GM21447 (cell line): ENCODE results near the gene LLGL1.

ENCODE experiments used
- ATAC-seq: cut with Tn5 transposase; IDR thresholded peaks from one replicate; pipeline ENCODE4 v1.9.1; 2021; ENCODE audit not compliant: unreplicated experiment

The LLGL1 gene

DNA sequence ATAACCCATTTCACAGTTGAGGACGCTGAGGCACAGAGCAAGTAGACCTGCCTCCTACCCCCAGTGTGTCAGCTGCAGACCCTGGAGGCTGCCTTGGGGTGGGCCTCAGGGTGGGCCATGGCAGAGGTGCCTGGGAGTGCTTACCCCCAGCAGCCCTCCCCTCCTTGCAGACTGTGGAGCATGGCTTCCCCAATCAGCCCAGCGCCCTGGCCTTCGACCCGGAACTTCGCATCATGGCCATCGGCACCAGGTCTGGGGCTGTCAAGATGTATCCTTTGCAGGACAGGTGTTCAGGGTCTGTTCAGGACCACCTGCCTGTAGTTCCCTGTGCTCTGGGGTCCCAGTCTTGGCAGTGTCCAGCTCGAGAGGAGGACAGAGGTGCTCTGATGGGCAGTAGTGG, 4.3 kb downstream of the LLGL1 start:
- ATAC-seq = no peak

DNA sequence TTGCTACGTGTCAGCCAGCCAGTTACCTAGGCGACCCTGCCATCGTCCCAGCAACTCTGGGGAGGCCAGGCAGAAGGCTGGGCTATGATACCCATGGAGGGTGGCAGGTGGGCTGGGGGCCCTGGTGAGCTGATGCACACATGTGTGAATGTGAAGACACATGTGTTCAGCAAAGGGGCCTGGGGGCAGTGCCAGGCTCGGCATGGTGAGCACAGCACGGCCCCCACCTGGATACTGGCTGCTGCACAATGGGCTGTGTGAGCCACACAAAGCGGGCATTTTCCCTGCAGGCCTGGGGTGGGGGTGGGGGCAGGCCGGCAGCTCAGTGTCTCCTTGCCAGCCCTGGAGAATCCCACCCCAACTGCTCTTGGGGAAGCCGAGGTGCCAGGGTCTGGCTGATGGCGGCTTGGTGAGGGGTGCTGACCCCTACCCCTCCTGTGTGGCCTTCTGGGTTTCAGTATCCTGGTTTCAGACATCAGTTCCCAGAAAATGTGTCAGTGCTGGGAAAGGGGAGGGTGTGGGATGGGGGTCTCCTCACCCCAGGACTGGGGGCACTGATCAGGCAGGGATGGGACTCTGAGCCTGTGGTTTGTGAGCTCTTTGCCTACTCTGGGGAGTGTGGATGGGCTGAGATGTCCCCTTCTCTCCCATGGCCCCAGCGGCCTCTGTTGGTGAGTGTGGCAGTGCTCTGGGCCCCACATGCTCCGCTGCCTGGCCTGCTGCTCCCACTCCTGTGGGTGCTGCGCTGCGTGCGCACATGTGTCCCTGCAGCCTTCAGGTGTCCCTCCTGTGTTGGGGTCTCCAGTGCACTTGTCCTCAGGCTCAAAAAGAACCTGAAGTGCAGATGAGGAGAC, 5.1 kb downstream of the LLGL1 start:
- ATAC-seq = no peak

DNA sequence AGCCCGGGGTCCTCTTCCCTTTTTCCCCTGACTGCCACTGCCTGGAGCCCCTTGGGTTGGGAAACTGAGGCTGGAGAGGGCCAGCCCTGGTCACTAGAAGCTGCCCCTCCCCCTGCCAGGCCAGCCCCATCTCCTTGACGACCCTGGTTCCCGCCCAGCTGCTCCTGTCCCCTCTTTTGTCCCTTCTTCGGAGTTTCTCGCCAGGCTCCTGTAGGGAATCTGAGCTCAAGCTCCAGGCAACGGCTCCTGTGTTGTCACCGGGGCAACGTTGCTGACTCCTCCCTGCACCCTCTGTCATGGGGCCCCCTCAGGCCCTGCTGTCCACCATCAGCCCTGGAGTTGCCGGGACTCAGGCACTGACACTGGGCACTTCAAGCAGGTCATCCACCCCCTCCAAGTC, 5.7 kb downstream of the LLGL1 start:
- no peak for ATAC-seq

DNA sequence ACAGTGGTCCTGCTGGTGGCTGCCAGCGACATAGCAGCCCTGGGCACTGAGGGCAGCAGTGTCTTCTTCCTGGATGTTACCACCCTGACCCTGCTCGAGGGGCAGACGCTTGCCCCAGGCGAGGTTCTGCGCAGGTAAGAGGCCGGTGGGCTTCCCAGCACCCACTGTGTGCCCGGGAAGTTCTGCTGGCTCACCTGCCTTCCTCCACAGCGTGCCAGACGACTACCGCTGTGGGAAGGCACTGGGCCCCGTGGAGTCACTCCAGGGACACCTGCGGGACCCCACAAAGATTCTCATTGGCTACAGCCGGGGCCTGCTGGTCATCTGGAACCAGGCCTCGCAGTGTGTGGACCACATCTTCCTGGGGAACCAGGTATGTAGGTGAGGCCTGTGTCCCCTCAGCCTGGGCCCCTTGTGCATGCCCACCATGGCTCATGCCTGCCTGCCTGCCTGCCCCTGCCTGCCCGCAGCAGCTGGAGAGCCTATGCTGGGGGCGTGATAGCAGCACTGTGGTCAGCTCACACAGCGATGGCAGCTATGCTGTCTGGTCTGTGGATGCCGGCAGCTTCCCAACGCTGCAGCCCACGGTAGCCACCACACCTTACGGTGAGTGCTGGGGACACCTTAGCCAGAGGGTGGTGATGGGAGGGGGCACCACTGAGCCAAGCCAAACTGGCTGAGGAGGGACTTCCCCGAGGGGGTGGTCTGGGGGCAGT, 8.5 kb downstream of the LLGL1 start:
- no peak for ATAC-seq

DNA sequence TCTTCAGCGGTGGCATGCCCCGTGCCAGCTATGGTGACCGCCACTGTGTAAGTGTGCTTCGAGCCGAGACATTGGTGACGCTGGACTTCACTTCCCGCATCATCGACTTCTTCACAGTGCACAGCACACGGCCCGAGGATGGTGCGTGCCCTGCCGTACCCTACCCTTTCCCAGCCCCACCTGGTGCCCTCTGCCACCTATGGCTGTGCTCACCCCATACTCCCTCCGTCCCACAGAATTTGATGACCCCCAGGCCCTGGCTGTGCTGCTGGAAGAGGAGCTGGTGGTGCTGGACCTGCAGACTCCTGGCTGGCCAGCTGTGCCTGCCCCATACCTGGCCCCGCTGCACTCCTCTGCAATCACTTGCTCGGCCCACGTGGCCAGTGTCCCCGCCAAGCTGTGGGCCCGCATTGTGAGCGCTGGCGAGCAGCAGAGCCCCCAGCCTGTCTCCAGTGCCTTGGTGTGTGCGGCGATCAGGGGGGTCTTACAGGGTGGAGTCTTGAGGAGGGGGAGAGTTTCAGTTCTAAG, 9.5 kb downstream of the LLGL1 start:
- no peak for ATAC-seq

DNA sequence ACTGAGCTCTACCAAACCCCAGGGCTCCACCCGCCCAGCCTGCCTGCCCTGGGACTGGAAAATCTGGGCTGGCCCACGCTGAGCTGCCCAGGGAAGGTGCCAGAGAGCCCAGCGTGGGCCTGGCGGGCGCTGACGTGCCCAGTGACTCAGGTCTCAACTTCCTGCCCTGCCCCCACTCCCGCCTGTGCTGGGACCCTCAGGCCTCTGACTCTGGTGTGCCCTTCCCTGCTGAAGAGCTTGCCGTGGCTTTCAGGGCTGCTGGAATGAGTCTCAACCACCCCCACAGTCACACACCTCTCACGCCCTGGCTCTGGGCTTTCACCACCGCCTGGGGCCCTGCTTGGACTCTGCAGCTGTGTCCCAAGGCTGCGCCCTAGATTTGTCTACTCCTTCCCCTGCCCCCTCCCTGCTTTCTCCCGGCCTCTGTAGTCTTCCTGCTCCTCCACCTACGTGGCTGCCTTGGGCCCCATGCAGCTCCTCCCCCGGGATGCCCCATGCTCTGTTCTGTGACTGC, 10.4 kb downstream of the LLGL1 start:
- ATAC-seq = no peak

DNA sequence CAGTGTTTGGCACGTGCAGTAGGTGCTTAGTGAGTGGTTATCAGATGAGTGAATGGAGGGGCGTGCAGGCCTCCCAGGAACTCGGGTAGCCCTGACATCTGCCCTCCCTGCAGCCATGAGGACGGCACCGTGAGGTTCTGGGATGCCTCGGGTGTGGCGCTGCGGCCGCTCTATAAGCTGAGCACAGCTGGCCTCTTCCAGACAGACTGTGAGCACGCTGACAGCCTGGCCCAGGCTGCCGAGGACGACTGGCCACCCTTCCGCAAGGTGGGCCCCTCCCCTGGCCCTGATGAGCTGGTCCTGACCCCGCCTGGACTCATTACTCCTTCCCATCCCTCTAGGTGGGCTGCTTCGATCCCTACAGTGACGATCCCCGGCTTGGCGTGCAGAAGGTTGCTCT, 11.1 kb downstream of the LLGL1 start:
- no peak for ATAC-seq

DNA sequence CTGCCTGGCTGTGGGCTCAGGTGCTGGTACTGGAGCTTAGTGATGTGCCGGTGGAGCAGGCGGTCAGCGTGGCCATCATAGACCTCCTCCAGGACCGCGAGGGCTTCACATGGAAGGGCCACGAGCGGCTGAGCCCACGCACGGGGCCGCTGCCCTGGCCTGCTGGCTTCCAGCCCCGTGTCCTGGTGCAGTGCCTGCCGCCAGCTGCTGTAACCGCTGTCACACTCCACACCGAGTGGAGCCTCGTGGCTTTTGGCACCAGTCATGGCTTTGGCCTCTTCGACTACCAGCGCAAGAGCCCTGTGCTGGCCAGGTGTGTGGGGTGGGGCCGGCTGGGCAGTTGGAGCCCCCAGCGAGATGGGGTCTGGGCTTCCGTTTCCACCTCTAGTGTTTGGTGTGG, 12.0 kb downstream of the LLGL1 start:
- ATAC-seq = no peak

DNA sequence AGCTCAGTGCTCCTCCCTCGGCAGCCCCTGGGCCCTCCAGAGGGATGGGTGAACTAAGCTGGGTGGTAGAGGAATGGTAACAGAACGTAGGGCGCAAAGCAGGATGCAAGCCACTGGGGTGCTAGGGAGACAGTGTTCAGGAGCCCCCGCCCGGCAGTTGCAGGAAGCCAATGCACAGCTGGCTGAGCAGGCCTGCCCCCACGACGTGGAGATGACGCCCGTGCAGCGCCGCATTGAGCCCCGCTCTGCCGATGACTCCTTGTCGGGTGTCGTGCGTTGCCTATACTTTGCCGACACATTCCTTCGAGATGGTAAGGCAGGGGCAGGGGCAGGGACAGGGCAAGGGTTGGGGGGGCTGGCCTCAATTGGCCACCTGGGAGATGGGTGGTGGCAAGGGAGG, 12.9 kb downstream of the LLGL1 start:
- no peak for ATAC-seq

DNA sequence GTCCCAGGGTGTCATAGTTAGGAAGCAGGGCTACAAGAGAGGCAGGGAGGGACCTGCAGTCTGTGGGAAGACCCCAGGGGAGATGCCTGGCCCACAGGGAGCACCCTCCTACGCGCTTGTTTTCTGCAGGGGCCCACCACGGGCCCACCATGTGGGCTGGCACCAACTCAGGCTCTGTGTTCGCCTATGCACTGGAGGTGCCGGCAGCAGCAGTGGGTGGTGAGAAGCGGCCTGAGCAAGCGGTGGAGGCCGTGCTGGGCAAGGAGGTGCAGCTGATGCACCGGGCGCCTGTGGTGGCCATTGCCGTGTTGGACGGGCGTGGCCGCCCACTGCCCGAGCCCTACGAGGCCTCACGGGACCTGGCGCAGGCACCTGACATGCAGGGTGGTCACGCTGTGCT, 15.0 kb downstream of the LLGL1 start:
- no peak for ATAC-seq

DNA sequence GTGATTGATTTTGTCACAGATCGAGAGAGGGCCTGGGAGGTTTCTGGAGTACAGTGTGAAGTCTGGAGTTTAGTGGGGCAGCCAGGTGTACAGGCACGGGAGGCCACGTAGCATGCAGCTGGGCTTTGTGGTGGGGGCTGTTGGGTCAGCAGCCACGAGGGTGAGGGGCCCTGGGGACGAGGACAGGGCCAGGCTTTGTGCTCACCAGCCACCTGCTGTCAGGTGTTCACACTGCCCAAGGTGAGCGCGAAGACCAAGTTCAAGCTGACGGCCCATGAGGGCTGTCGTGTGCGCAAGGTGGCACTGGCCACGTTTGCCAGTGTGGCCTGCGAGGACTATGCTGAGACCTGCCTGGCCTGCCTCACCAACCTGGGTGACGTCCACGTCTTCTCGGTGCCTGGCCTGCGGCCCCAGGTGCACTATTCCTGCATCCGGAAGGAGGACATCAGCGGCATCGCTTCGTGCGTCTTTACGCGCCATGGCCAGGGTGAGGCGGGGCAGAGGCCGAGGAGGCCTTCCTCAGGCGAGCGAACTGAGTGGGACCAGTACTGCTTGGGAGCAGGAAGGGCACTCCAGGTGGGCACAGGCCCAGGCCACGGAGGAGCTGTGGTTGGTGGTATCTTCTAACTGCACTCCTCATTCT, 15.9 kb downstream of the LLGL1 start:
- ATAC-seq = no peak

DNA sequence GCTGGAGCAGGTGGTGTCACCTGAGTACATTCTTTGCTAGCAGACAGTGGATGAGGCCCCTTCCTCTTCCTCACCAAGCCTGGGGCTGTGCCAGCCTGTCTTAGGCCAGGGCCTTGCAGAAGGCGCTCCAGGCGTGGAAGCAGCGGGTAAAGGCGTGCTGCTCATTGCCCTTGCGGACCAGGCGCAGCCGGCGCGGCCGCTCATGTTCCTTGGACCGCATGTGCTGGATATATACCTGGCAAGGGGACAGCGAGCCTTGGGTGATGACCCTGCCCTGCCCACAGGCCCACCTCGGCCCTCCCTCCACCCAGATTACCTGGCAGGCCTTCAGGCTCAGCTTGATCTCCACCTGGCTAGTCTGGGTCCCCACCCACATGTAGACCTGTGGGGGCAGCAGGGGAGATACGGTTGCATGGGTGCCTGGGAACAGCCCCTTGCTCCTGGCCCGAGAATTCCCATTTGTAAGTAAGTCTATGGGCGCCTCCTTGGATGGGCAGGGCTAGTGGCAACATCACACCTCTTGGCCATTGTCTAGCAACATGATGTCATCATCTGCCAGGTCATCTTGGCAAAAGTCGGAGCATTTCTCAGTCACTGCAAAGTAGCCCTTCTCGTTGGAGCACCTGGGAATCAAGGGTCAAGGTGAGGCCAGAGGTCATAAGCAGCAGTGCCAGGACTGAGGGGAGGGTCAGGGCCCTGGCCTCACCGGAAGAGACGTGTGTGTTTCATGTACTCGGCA, 19.8 kb downstream of the LLGL1 start:
- ATAC-seq = no peak

DNA sequence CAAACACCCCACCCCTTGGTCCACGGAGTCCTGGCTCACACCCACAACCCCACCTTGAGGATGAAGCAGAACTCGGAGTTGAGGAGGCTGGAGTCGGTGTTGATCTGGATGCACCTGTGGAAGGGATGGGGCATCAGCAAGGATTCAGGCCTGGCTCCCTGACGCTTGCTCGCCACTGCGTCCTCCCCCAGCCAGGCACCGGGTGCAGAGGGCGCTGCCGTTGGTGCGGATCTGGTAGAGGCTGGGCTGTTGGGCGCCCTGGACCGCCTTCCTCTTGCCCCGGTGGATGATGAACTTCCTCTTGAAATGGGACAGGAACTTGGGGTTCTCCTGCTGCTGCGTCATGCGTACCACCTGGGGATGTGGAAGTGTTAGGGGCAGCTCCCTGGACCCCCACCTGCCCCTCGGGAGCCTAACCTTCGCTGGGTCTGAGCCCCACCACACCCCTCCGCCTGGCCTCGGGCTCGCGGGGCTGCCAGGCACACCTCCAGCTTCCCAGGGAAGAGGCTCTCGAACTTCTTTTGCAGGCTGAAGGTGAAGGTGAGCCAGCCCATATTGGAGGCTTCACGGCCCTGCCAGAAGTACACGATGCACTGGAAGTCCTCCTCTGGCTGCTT, 20.8 kb downstream of the LLGL1 start:
- no peak for ATAC-seq

DNA sequence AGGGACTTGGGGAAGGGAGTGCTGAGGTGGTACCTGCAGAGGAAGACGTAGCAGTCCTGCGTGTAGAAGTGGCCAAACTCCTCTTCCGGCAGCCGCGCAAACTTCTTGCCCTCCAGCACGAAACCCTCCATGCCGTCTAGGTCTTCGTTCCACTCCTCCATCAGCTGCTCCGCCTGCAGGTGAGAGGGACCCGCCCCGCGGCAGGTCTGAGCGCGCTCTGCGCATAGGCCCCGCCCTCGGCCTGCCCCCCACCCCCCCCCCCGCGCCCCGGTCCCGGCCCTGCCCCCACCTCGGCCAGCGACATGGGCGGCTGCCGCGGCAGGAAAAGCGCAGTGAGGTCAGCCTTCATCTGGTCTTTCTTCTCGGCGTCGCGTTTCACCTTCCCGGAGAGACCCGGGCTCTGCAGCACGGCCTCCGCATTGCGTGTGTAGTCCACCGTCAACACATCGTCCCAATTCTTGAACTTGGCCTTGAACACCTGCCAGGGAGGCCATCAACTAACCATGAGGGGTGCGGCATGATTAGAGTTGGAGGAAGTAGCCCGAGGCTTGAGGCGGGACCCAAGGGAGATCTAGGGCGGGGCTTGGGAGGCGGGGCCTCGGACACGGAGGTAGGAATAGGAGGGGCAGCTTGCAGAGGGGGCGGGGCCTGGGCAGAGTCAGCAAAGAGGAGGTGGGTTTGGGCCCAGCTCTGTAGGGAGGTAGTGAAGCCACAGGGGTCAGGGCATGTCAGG, 21.6 kb downstream of the LLGL1 start:
- no peak for ATAC-seq

DNA sequence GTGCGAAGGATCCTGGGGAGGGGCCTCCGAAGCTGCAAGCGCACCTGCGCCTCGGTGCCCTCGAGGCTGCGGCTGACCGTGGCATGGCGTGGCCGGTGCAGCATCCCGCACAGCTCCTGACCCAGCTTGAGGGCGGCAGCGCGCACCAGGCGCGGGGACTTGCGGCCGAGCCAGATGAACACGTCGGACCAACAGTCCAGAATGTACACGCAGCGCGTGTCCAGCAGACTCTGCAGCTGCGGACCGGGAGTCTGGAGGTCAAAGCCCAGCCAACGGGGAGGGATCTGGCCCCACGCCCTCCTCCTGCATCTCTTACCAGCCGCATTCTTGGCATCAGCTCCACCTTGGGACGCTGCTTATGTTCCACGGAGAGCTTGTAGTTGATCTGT, 22.2 kb downstream of the LLGL1 start:
- no peak for ATAC-seq

DNA sequence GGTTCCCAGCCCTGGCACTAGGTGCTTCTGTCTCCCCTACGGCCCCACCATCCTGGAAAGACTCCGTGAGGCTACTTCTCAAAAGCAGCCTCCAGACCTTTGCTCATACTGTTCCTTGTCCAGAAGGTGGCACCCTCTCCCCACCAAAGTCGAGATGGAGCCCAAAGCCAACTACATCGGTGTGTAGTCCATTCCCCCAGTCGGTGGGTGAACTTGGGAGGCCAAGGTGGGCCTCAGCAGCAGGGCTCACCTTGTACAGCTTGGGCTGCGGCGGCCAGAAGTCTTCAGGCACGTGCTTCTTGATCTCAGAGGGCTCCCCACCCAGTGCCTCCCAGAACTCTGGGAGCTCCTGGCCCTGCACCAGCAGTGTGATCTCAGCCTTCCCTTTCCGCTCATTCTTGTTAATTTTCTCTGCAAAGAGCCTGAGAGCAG, 22.9 kb downstream of the LLGL1 start:
- ATAC-seq = no peak

DNA sequence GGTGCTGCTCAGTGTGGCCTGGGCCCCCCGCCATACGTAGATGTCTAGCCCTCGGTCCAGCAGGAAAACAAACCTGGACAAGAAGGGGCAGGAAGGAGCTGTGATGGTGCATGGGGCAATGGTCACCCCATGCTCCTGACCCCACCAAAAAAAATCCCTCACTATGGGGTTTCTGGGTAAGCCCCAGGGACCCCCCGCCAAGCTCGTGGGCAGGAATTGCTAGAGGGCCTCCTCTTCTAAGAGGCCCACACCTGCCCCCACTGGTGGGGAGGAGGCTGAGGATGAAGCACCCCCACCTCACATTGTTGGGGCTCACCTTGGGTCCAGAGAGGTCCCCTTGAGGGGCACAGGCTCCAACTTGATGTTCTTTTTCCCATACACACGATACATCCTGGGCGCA, 23.4 kb downstream of the LLGL1 start:
- ATAC-seq = no peak

DNA sequence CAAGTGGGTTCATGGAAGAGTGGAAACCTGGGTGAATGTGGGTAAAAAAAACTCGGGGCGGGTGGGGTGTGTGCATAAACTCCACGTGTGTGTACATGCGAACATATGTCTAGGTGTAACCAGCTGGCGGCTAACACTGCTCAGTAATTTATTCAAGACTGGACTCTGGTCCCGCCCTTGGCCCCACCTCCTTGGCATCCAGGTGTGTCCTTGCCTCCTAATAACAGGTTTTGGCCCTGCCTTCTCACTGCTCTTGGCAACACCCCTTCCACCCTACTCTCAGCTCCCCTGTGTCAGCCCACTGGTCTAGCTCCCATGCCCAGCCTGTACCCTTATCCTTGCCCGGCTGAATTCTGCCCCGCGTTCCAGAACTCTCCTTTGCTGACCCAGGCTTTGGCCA, 24.8 kb downstream of the LLGL1 start:
- no peak for ATAC-seq

DNA sequence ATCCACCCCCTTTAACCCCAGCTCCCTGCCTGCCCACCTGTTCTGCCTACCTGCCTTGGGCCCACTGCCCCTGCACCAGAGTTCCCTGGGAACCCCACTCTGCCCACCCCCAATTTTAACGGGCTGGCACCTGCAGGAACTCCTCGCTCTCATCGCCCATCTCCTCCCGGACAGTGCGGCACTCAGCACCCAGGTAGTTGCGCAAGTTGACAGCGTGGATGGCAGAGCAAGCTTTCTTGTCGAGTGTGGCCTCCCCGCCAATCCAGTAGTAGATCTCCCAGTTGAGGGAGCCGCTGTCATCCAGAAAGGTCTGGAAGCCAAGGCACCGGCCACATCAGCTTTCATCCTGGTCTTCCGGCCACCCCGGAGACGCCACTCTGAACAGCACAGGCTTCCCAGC, 25.3 kb downstream of the LLGL1 start:
- ATAC-seq = no peak

DNA sequence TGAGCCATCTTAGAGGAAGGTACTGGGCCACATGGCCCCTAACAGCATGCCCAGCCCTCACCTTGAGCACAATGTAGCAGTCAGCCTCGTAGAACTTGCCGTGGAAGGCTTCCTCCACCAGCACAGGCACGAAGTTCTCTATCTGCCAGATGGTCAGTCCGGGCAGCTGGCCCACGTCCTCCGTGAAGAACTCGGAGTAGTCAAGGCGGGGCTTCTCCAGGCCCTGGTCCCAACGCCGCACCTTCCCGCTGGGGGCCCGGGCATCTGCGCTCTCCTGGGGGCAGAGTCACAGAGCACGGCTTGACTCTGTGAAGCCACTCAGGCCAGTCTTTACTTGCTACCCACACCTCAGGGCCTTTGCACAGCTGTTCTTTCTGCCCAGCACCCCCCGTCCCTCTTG, 25.8 kb downstream of the LLGL1 start:
- ATAC-seq = no peak
